ENCODE results near the gene HRAS. TPM values are rescaled to one million over a fixed set of nuclear protein-coding genes. Genes with fewer than 3 reads are reported as not detected.

HRAS gene
- total RNA-seq, 4 donors from 2014 or later, result 41.1 to 68.0 (median 53.8) TPM

- no peak overlapping the region for H3K27ac ChIP-seq
- peaks cover 0 to 9% (median 0%) of the 10 kb centered on the region in 3 donors for H3K9me3 ChIP-seq
- H3K4me3 ChIP-seq, result no peak overlapping the region
- peaks cover 0 to 62% of the 10 kb centered on the region in 2 donors for H3K36me3 ChIP-seq
- no peak for ATAC-seq
- peaks cover 0 to 16% (median 3%) of the 10 kb centered on the region in 3 donors for H3K4me1 ChIP-seq
- 85 to 95% methylated on average over 7 to 10 of the region's 29 CpGs for WGBS, 2 donors (ENCODE audit: low coverage in 1 of 2)
- no peaks in the 10 kb centered on the region for H3K27me3 ChIP-seq
- TF ChIP-seq POLR2AphosphoS5 (IDR thresholded peaks at IDR 0.05) (no peak), EP300 (IDR thresholded peaks at IDR 0.05) (no peak), CTCF (IDR thresholded peaks at IDR 0.05) (no peak), POLR2A (IDR thresholded peaks at IDR 0.05) (no peak)
Observed at GRCh38 chr11:512761-513595, 22.4 kb downstream of the HRAS start.

- H3K4me1 ChIP-seq, result peaks cover 0 to 44% (median 17%) of the 10 kb centered on the region in 3 donors
- 78 to 87% methylated on average over 5 of the region's 5 CpGs for WGBS, 2 donors (ENCODE audit: low coverage in 1 of 2)
- H3K27ac ChIP-seq, result no peak overlapping the region
- TF ChIP-seq EP300 (IDR thresholded peaks at IDR 0.05) (no peak), CTCF (IDR thresholded peaks at IDR 0.05) (no peak), POLR2AphosphoS5 (IDR thresholded peaks at IDR 0.05) (no peak), POLR2A (IDR thresholded peaks at IDR 0.05) (no peak)
- H3K36me3 ChIP-seq, result peaks cover 0 to 52% of the 10 kb centered on the region in 2 donors
- no peaks in the 10 kb centered on the region for H3K9me3 ChIP-seq
- ATAC-seq, result no peak
- H3K27me3 ChIP-seq, result no peaks in the 10 kb centered on the region
- H3K4me3 ChIP-seq, result no peak overlapping the region
Observed at GRCh38 chr11:508956-509355, 26.4 kb downstream of the HRAS start.

GRCh38 chr11:507727-508515 lies 27.5 kb downstream of the HRAS start:
- Histone ChIP-seq H3K27me3 (no peaks in the 10 kb centered on the region), H3K36me3 (peaks cover 0 to 41% of the 10 kb centered on the region in 2 donors), H3K9me3 (no peaks in the 10 kb centered on the region), H3K4me1 (peaks cover 0 to 54% (median 24%) of the 10 kb centered on the region in 3 donors), H3K4me3 (peak overlapping the region; percentile 71 to 95), H3K27ac (peak overlapping the region; percentile 75 to 99 (median 98))
- no peak for ATAC-seq
- TF ChIP-seq POLR2A (IDR thresholded peaks at IDR 0.05) (no peak), POLR2AphosphoS5 (IDR thresholded peaks at IDR 0.05) (no peak), EP300 (IDR thresholded peaks at IDR 0.05) (no peak), CTCF (IDR thresholded peaks at IDR 0.05) (no peak)
- 71 to 83% methylated on average over 4 to 6 of the region's 45 CpGs for WGBS, 2 donors (ENCODE audit: low coverage in 1 of 2)

GRCh38 chr11:506995-507726 lies 28.2 kb downstream of the HRAS start, which contains the start of gene RNH1:
RNH1 (minus strand) TSS chr11:507242; CDS start chr11:502162, 5,080 bp downstream.
- TF ChIP-seq POLR2AphosphoS5 (IDR thresholded peaks at IDR 0.05) (peak; percentile 28), CTCF (IDR thresholded peaks at IDR 0.05) (peak in 1 of 4 experiments; percentile 19), POLR2A (IDR thresholded peaks at IDR 0.05) (peak; percentile 54 to 62), EP300 (IDR thresholded peaks at IDR 0.05) (no peak)
- Histone ChIP-seq H3K27me3 (no peaks in the 10 kb centered on the region), H3K4me3 (peak within 1 kb of the TSS; percentile 71 to 95), H3K4me1 (peaks cover 0 to 62% (median 28%) of the 10 kb centered on the region in 3 donors), H3K36me3 (peaks cover 0 to 36% of the 10 kb centered on the region in 2 donors), H3K9me3 (no peaks in the 10 kb centered on the region), H3K27ac (peak within 1 kb of the TSS; percentile 82 to 99 (median 98))
- ATAC-seq, result peak; percentile 83
- no CpG with 5 or more reads among the region's 93 CpGs for WGBS, 2 donors (ENCODE audit: low coverage in 1 of 2)

All from gastroesophageal sphincter (tissue), 4 donors.